Lung (tissue), 12 donors: Measurements from ENCODE around the gene FNIP2. TPM values are rescaled to one million over a fixed set of nuclear protein-coding genes. Genes with fewer than 3 reads are reported as not detected.

Source experiments
- ATAC-seq: fragments of 200-7000 bp; cut with Tn5 transposase; one replicate; pipeline ENCODE4 v1.9.1; 2020; ENCODE audit warnings: moderate number of reproducible peaks; ENCODE audit not compliant: insufficient read depth, low FRiP score
- DNase-seq, 3 donors: peaks; one replicate each; pipeline ENCODE4 v3.0.0-alpha.2; 2013 to 2017
- H3K27ac ChIP-seq, 2 donors: one replicate each; pipeline ENCODE4 v1.5.1; 2013; ENCODE audit warnings: mild to moderate bottlenecking in 2 of 2, moderate library complexity in 2 of 2, control low read depth in 1 of 2, inconsistent platforms in 1 of 2, low read depth in 1 of 2, low read length in 1 of 2
- H3K27me3 ChIP-seq, 3 donors: one replicate each; pipeline ENCODE4 v1.5.1; 2013; ENCODE audit warnings: low read length in 2 of 3; ENCODE audit not compliant: control insufficient read depth in 3 of 3, insufficient read depth in 3 of 3
- H3K36me3 ChIP-seq, 4 donors: one replicate each; pipeline ENCODE4 v1.5.1; 2013; ENCODE audit warnings: low read length in 4 of 4, mild to moderate bottlenecking in 1 of 4, moderate library complexity in 1 of 4; ENCODE audit not compliant: control insufficient read depth in 4 of 4, insufficient read depth in 4 of 4
- H3K4me1 ChIP-seq, 5 donors: one replicate each; pipeline ENCODE4 v1.5.1; 2013; ENCODE audit warnings: low read length in 5 of 5, mild to moderate bottlenecking in 2 of 5, moderate library complexity in 1 of 5; ENCODE audit not compliant: control insufficient read depth in 5 of 5, insufficient read depth in 5 of 5
- H3K4me3 ChIP-seq: one replicate; pipeline ENCODE4 v1.5.1; 2013; ENCODE audit warnings: mild to moderate bottlenecking, control low read depth, moderate library complexity
- H3K9ac ChIP-seq, 2 donors: one replicate each; pipeline ENCODE4 v1.5.1; 2013; ENCODE audit warnings: low read length in 2 of 2, control low read depth in 1 of 2; ENCODE audit not compliant: insufficient read depth in 1 of 2
- H3K9me3 ChIP-seq, 4 donors: one replicate each; pipeline ENCODE4 v1.5.1; 2013; ENCODE audit warnings: low read length in 3 of 4, mild to moderate bottlenecking in 1 of 4, moderate library complexity in 1 of 4; ENCODE audit not compliant: control insufficient read depth in 4 of 4, insufficient read depth in 3 of 4
- CTCF ChIP-seq: IDR thresholded peaks from 2 replicates; pipeline ENCODE4 v1.5.1; 2012; ENCODE audit warnings: mild to moderate bottlenecking; ENCODE audit errors: control extremely low read depth, extremely low read depth
- WGBS, 2 donors: extraction: QIAGEN DNeasy Blood & Tissue Kit; methylation state at CpG; one replicate each; pipeline ENCODE4 v1.1.7; 2013; 5-methylcytosine and 5-hydroxymethylcytosine counted together
- polyA plus RNA-seq, 2 donors: library from polyadenylated mRNA; stranded (reverse); fragments of 200-250 nt; gene quantifications; one replicate each; pipeline ENCODE4 v1.2.1, GENCODE V29; 2013
- total RNA-seq, 2 donors: library from RNA; depleted of rRNA in 1 of 2; stranded (reverse); fragments of >200 nt in 1 of 2; gene quantifications; one replicate each; pipeline ENCODE4 v1.2.1, GENCODE V29; 2014 to 2021
- donor health status: control.
- donor health status: control.
- donor health status: Bipolar disorder and iron deficiency.
- donor health status: healthy.
- donor health status: DM: yes; HTN: yes; CAD: no.

FNIP2 gene
- total and polyA plus RNA-seq, 4 donors = 12.1 to 150 (median 44.6) TPM

GRCh38 chr4:158782551-158783360 is 13.9 kb downstream of the FNIP2 start:
- no peak overlapping the region for H3K4me3 ChIP-seq
- no peak for TF ChIP-seq CTCF
- no peak overlapping the region for H3K9ac ChIP-seq
- 55 to 73% methylated on average over 4 of the region's 4 CpGs for WGBS, 2 donors
- no peak for ATAC-seq
- peak overlapping the region in 1 of 2 donors; percentile 58 for H3K27ac ChIP-seq
- H3K36me3 ChIP-seq = no peaks in the 10 kb centered on the region
- no peaks in the 10 kb centered on the region for H3K9me3 ChIP-seq
- H3K27me3 ChIP-seq = no peaks in the 10 kb centered on the region
- no peak for DNase-seq
- H3K4me1 ChIP-seq = peaks cover 8 to 55% (median 25%) of the 10 kb centered on the region in 5 donors

- no peaks in the 10 kb centered on the region for H3K36me3 ChIP-seq
- no peak for TF ChIP-seq CTCF
- no peak overlapping the region for H3K9ac ChIP-seq
- no peak overlapping the region for H3K4me3 ChIP-seq
- H3K4me1 ChIP-seq = peaks cover 12 to 56% (median 24%) of the 10 kb centered on the region in 5 donors
- no peak overlapping the region for H3K27ac ChIP-seq
- ATAC-seq (no peak), DNase-seq (no peak)
- no peaks in the 10 kb centered on the region for H3K9me3 ChIP-seq
- no peaks in the 10 kb centered on the region for H3K27me3 ChIP-seq
- 7 to 36% methylated on average over 2 of the region's 2 CpGs for WGBS, 2 donors
Observed at GRCh38 chr4:158783785-158784184, 15.0 kb downstream of the FNIP2 start.

GRCh38 chr4:158785718-158786117 is 16.9 kb downstream of the FNIP2 start:
- H3K4me1 ChIP-seq = peaks cover 12 to 64% (median 23%) of the 10 kb centered on the region in 5 donors
- peak in 2 of 3 donors; percentile 57 to 61 for DNase-seq
- H3K9ac ChIP-seq = peak overlapping the region in 1 of 2 donors; percentile 67
- TF ChIP-seq CTCF = no peak
- no peak overlapping the region for H3K4me3 ChIP-seq
- 34 to 42% methylated on average over 1 of the region's 1 CpG for WGBS, 2 donors
- no peak for ATAC-seq
- no peaks in the 10 kb centered on the region for H3K36me3 ChIP-seq
- peak overlapping the region in 1 of 2 donors; percentile 75 for H3K27ac ChIP-seq
- no peaks in the 10 kb centered on the region for H3K9me3 ChIP-seq
- H3K27me3 ChIP-seq = no peaks in the 10 kb centered on the region
